Type B pancreatic cell (in vitro differentiated cells): ENCODE data around the gene EEF1A2. TPM values are rescaled to one million over a fixed set of nuclear protein-coding genes. Genes with fewer than 3 reads are reported as not detected.
"Not testable (repeated sequence)": the region's sequence is repeated elsewhere in the genome, so short reads cannot be mapped to it uniquely, and the experiment has no call there.

ENCODE experiments used
- DNase-seq: peaks from one replicate; pipeline ENCODE4 v3.0.0; 2021; ENCODE audit warnings: mixed read lengths; ENCODE audit not compliant: unreplicated experiment; ENCODE audit errors: extremely low spot score
- H3K27ac Mint-ChIP-seq: 2 replicates; pipeline ENCODE4 v1.8.0; 2021; ENCODE audit warnings: mild to moderate bottlenecking, mixed read lengths
- H3K27me3 Mint-ChIP-seq: 2 replicates; pipeline ENCODE4 v1.8.0; 2021; ENCODE audit warnings: mixed read lengths
- H3K36me3 Mint-ChIP-seq: 2 replicates; pipeline ENCODE4 v1.8.0; 2021; ENCODE audit warnings: mixed read lengths
- H3K4me1 Mint-ChIP-seq: one replicate; pipeline ENCODE4 v1.8.0; 2021; ENCODE audit warnings: mixed read lengths; ENCODE audit not compliant: unreplicated experiment
- H3K4me3 Mint-ChIP-seq: 2 replicates; pipeline ENCODE4 v1.8.0; 2021; ENCODE audit warnings: mild to moderate bottlenecking, mixed read lengths
- H3K9me3 Mint-ChIP-seq: 2 replicates; pipeline ENCODE4 v1.8.0; 2021; ENCODE audit warnings: mixed read lengths
- CTCF ChIP-seq: fragments of 200-600 bp; sonication (generic); conservative IDR thresholded peaks from 2 replicates; pipeline ENCODE4 v1.5.0; 2021; ENCODE audit warnings: antibody characterized with exemption, mild to moderate bottlenecking
- total RNA-seq: library from RNA; stranded (reverse); gene quantifications from 2 replicates; pipeline ENCODE4 v1.2.1, GENCODE V29; 2021; ENCODE audit warnings: low replicate concordance

EEF1A2 gene
- total RNA-seq, 1 donor from 2014 or later: 20.5 TPM

DNA sequence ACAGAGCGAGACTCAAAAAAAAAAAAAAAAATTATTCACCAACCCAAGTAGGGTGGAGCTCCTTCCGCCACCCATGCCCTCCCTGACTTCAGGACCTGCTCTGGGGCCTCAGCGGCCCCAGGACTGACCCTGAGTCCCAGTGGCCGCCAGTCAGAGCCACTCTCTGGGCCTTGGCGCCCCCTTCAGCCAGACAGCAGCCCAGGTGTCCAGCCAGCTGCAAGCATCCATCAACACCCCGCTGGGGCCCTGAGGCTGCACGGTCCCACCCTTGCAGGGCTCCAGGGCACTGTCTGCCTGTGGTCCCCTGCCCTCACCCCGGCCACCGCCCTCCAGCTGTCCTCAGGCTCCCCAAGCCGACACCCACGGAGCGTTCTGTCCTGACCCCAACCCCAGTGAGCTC lies 15.0 kb downstream of the EEF1A2 start:
- DNase-seq: no peak
- Mint-ChIP-seq H3K4me3 (no peak overlapping the region), H3K9me3 (no peaks in the 10 kb centered on the region), H3K27ac (no peak overlapping the region), H3K36me3 (no peaks in the 10 kb centered on the region), H3K27me3 (peaks cover 30% of the 10 kb centered on the region), H3K4me1 (peaks cover 4% of the 10 kb centered on the region)
- TF ChIP-seq CTCF: no peak

DNA sequence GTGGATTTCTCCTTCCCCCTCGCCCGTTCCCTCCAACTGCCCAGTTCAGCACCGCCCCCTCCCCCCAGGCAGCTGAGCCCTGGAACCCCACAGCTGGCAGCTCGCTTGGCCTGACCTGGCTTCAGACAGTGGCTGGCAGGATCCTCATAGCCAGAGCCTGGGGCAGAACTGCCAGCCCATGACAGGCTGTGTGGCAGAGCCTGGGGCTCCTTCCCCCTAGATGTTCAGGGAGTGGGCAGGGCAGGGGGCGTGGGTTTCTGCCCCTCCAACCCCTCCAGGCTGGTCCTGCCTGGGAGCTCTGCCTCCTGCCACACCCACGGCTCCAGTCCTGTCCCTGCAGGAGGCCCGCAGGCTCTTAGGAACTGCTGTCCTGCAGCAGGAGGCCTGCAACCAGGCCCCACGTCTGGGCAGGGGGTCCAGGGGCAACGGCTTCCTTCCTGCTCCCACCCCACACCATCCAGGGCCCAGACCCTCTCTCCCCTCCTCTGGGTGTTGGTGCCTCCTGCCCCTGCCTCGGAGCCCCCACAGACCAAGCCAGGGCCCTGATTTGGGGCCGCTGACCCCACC lies 16.8 kb downstream of the EEF1A2 start:
- no peak overlapping the region for H3K4me3 Mint-ChIP-seq

DNA sequence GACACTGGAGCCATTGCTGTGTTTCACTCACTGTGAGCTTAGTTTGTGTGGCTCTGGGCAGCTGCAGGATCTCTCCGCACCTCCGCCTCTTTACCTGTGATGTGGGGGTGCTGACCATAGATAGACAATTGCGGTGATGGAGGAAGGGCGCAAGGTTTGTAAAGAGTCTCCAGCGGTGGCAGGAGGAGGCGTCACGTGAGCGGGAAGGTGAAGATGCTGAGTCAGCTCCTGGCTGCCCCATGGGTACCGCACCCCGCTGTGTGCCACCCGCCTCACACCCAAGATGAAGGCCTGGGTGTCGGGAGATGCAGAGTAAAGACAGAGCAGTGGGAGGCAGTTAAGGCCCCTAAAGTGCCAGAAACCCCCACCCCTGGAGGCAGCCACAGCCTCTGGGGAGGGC lies 17.4 kb downstream of the EEF1A2 start:
- H3K4me3 Mint-ChIP-seq: no peak overlapping the region
- H3K9me3 Mint-ChIP-seq: no peaks in the 10 kb centered on the region
- no peaks in the 10 kb centered on the region for H3K36me3 Mint-ChIP-seq
- no peak for DNase-seq
- H3K4me1 Mint-ChIP-seq: peaks cover 4% of the 10 kb centered on the region
- H3K27ac Mint-ChIP-seq: no peak overlapping the region
- H3K27me3 Mint-ChIP-seq: peaks cover 39% of the 10 kb centered on the region
- no peak for TF ChIP-seq CTCF

More for the DNA sequence above, 16.8 kb downstream of the EEF1A2 start:
- TF ChIP-seq CTCF: no peak
- H3K27me3 Mint-ChIP-seq: peaks cover 34% of the 10 kb centered on the region
- H3K27ac Mint-ChIP-seq: no peak overlapping the region
- no peak for DNase-seq
- no peaks in the 10 kb centered on the region for H3K9me3 Mint-ChIP-seq
- no peaks in the 10 kb centered on the region for H3K36me3 Mint-ChIP-seq
- peaks cover 4% of the 10 kb centered on the region for H3K4me1 Mint-ChIP-seq

DNA sequence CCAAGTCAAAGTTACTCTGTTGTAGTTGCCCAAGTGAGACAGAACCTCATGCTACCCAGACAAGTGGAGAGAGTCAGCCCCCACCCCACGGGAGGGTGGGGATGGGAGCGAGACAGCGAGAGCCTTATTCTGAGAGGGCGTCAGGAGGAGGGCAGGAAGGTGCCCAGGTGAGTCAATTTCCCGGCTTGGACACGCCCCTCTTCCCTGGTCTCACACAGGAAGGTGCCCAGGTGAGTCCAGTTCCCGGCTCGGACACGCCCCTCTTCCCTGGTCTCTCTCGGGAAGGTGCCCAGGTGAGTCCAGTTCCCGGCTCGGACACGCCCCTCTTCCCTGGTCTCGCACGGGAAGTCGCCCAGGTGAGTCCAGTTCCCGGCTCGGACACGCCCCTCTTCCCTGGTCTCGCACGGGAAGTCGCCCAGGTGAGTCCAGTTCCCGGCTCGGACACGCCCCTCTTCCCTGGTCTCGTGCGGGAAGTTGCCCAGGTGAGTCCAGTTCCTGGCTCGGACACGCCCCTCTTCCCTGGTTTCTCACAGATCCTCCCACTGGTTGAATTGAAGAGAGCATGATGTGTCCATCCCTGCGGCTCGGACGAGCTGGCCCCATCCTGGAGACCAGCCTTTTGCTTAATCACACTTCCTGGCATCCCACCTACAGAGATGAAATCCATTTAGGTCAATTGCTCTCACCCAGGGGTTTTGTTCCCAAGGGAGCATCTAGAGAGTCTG lies 19.0 kb downstream of the EEF1A2 start:
- H3K36me3 Mint-ChIP-seq, H3K27ac Mint-ChIP-seq, H3K9me3 Mint-ChIP-seq, H3K4me1 Mint-ChIP-seq, H3K4me3 Mint-ChIP-seq, DNase-seq: not testable (repeated sequence)
- H3K27me3 Mint-ChIP-seq: peaks cover 42% of the 10 kb centered on the region

DNA sequence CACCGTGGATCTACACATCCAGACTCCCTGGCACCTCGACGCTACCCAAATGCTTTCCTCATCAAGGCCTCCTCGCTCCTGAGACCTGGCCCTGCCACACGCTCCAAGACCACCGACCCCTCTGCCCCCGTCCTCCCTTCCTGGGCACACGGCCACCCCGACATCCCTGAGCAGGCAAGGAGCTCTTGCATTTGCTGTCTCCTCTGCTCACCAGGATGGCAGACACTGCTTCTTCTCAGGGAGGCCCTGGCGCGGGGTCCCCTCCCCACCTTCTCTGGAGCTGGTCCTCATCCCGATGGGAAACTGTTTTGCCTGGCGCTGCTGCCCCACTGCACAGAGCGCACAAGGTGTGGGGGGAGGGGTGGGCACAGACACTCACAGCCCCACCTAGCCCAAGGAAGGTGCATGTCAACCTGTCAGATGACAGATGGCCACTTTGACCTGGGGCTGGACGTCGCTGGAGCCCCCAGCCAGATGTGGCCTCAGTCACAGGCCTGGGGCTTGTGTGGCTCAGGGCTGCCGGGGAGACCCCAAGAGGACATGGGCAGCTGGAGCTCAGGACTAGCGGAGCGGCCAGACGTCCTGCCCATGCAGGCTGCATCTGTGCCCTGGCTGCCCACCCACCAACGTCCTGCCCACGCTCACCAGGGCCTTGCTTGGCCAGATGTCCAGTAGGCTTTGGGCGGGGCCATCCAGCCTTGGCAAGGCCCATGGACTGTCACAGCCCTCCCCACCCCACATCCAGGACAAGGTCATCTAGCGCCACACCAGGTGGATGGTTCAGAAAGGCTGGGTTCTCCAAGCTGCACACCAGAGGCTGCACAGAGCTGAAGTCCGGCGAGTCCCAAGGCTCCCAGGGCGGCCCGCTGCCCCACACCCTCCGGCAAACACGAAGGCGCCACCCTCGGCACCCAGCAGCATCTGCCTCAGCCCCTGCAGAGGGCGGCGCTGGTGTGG lies 20.3 kb downstream of the EEF1A2 start:
- Mint-ChIP-seq H3K27me3 (peaks cover 50% of the 10 kb centered on the region), H3K36me3 (no peaks in the 10 kb centered on the region), H3K4me1 (peaks cover 4% of the 10 kb centered on the region), H3K9me3 (no peaks in the 10 kb centered on the region), H3K4me3 (no peak overlapping the region), H3K27ac (no peak overlapping the region)
- TF ChIP-seq CTCF: no peak
- DNase-seq: no peak

DNA sequence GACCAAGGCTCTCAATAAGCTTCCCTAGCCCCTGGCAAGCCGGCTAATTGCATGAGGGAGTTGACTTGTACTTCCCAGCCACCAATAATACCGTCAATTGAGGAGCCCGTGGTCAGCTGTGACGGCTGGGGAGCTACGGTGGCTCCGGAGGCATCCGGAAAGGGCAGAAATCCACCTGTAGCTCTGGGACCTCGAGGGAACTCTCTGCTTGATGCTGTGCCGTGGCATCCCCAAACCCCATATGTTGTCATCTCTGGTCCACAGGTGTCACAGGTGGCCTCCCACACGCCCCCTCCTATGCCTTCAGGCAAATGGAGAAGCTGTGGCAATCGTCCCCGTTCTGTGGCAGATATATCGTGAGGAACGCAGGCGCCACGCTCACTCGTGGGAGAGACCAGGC lies 20.9 kb downstream of the EEF1A2 start:
- H3K27me3 Mint-ChIP-seq: peaks cover 49% of the 10 kb centered on the region
- no peaks in the 10 kb centered on the region for H3K36me3 Mint-ChIP-seq
- no peak for TF ChIP-seq CTCF
- H3K4me3 Mint-ChIP-seq: no peak overlapping the region
- DNase-seq: no peak
- no peak overlapping the region for H3K27ac Mint-ChIP-seq
- H3K9me3 Mint-ChIP-seq: no peaks in the 10 kb centered on the region
- H3K4me1 Mint-ChIP-seq: peaks cover 4% of the 10 kb centered on the region
